SK-N-MC (cell line): ENCODE measurements around the gene MSX1.

ENCODE experiments used
- DNase-seq: peaks from one replicate; pipeline ENCODE4 v3.0.0-alpha.2; 2011; ENCODE audit warnings: low read depth, low spot score
- H3K27ac ChIP-seq: fragments of 200-600 bp; sonication (generic); 2 replicates; pipeline ENCODE4 v1.5.1; 2016; ENCODE audit warnings: mixed run types
- H3K36me3 ChIP-seq: fragments of 200-600 bp; sonication (generic); 2 replicates; pipeline ENCODE4 v1.6.1; 2017; ENCODE audit warnings: antibody characterized with exemption, low read length, mixed read lengths; ENCODE audit not compliant: insufficient read depth
- H3K4me3 ChIP-seq: fragments of 200-600 bp; sonication (generic); 2 replicates; pipeline ENCODE4 v1.5.1; 2016
- H3K9ac ChIP-seq: fragments of 200-600 bp; sonication (generic); 2 replicates; pipeline ENCODE4 v1.8.0; 2017; ENCODE audit warnings: mixed run types, mixed read lengths; ENCODE audit not compliant: insufficient read length
- H3K9me3 ChIP-seq: fragments of 200-600 bp; sonication (generic); 2 replicates; pipeline ENCODE4 v1.6.1; 2017; ENCODE audit warnings: low read depth, mild to moderate bottlenecking, antibody characterized with exemption, low read length, moderate library complexity, mixed read lengths
- EZH2 ChIP-seq: fragments of 200-600 bp; sonication (generic); IDR thresholded peaks from one replicate; pipeline ENCODE4 v1.6.1; 2017; ENCODE audit warnings: antibody characterized with exemption
- FOXP2 ChIP-seq: optimal IDR thresholded peaks from 2 replicates; pipeline ENCODE3; 2011; ENCODE audit warnings: mild to moderate bottlenecking, moderate library complexity; ENCODE audit not compliant: insufficient read depth; ENCODE audit errors: extremely low read length, control extremely low read depth
- POLR2AphosphoS5 ChIP-seq: IDR thresholded peaks from 2 replicates; pipeline ENCODE4 v1.6.1; 2012; ENCODE audit warnings: mild to moderate bottlenecking, low read depth, low read length, borderline replicate concordance

Gene MSX1

DNA sequence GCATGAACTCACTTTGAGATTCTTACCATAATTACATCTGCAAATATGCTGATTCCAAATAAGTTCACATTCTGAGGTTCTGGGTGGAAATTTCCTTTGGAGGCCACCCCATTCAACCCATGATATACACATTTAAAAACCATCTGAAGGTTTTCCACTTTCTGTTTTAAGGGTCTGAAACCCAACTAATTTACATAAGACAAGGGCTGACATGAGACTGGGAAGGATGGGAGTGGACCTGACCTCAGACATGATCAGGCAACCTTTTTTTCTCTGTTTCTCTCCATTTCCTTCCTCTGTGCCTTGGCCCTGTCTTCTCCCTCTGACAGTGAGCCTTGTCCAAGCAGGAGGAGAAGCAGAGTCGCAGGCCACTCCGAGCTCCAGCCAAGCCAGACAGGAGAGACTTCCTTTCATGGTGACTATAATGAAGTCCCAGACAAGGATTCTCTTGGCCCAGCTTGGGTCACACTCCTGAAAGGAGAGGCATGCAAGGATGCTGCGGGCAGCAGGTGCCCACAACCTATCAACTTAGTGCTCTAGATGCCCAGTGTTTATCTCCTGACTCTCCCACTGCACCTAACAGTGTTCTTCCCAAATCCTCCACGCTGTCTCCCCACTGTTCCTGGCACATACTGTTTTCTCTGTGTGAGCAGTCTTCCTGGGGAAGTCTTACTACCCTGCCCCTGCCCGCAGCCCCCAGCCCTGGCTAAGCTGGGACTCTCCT lies 39.9 kb downstream of the MSX1 start:
- H3K36me3 ChIP-seq: no peaks in the 10 kb centered on the region
- DNase-seq: no peak
- no peaks in the 10 kb centered on the region for H3K9me3 ChIP-seq
- no peak overlapping the region for H3K9ac ChIP-seq
- no peak for TF ChIP-seq EZH2
- no peak overlapping the region for H3K27ac ChIP-seq
- no peak overlapping the region for H3K4me3 ChIP-seq

DNA sequence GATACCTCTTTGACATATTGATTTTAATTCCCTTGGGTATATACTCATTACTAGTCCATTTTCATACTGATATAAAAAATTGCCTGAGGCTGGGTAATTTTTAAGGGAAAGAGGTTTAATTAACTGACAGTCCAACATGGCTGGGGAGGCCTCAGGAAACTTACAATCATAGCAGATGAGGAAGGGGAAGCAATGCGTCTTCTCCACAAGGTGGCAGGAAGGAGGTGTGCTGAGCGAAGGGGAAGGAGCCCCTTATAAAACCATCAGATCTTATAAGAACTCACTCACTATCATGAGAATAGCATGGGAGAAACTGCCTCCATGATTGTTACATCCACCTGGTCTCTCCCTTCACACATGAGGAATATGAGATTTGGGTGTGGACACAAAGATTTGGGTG lies 42.4 kb downstream of the MSX1 start:
- H3K4me3 ChIP-seq: no peak overlapping the region
- DNase-seq: no peak
- no peak overlapping the region for H3K27ac ChIP-seq
- H3K9ac ChIP-seq: no peak overlapping the region
- H3K9me3 ChIP-seq: no peaks in the 10 kb centered on the region
- no peak for TF ChIP-seq POLR2AphosphoS5
- no peak for TF ChIP-seq FOXP2
- no peak for TF ChIP-seq EZH2
- H3K36me3 ChIP-seq: no peaks in the 10 kb centered on the region

DNA sequence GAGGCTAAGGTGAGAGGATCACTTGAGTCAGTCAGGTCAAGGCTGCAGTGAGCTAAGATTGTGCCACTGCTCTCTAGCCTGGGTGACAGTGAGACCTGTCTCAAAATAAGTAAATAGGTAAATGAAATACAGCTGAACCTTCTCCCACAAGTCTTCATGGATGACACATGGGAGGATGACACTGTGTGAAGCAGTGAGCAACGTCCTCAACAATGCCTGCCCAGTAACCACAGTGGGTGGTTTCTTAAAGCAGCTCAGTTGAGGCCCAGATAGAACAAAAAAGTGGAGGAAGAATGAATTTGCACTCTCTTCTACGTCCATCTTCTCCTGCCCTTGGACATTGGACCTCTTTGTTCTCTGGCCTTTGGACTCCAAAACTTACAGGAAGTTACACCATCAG lies 52.7 kb downstream of the MSX1 start:
- Histone ChIP-seq H3K36me3 (no peaks in the 10 kb centered on the region), H3K4me3 (no peak overlapping the region), H3K9me3 (no peaks in the 10 kb centered on the region), H3K9ac (no peak overlapping the region), H3K27ac (no peak overlapping the region)
- no peak for DNase-seq
- TF ChIP-seq EZH2 (no peak), FOXP2 (no peak), POLR2AphosphoS5 (no peak)

DNA sequence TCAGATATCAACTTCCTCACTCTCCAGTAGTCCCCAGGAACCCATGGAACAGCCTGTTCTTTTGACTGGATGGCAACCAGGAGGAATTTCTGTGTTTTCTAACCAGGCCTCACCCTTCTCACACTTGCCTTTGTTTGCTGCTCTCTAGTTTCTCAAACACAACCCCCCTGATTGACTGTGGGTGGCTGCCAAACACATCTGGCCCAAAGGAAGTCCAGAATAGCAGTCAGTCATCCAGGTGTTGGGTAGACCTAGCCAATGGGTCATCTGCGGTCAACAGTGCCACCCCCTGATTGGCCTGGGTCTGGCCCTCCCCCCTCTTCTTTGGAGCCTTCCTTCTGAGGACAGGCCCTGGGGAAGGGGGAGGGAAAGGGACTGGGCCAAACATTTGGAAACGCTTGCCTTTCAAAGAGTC lies 53.7 kb downstream of the MSX1 start:
- no peak overlapping the region for H3K4me3 ChIP-seq
- H3K9ac ChIP-seq: no peak overlapping the region
- no peak for TF ChIP-seq FOXP2
- H3K36me3 ChIP-seq: no peaks in the 10 kb centered on the region
- no peak for DNase-seq
- no peaks in the 10 kb centered on the region for H3K9me3 ChIP-seq
- H3K27ac ChIP-seq: no peak overlapping the region
